ENCODE results near the gene GOLGA2. TPM values are rescaled to one million over a fixed set of nuclear protein-coding genes. Genes with fewer than 3 reads are reported as not detected.

The GOLGA2 gene
- total RNA-seq, 1 donor from 2014 or later: 91.5 TPM

DNA sequence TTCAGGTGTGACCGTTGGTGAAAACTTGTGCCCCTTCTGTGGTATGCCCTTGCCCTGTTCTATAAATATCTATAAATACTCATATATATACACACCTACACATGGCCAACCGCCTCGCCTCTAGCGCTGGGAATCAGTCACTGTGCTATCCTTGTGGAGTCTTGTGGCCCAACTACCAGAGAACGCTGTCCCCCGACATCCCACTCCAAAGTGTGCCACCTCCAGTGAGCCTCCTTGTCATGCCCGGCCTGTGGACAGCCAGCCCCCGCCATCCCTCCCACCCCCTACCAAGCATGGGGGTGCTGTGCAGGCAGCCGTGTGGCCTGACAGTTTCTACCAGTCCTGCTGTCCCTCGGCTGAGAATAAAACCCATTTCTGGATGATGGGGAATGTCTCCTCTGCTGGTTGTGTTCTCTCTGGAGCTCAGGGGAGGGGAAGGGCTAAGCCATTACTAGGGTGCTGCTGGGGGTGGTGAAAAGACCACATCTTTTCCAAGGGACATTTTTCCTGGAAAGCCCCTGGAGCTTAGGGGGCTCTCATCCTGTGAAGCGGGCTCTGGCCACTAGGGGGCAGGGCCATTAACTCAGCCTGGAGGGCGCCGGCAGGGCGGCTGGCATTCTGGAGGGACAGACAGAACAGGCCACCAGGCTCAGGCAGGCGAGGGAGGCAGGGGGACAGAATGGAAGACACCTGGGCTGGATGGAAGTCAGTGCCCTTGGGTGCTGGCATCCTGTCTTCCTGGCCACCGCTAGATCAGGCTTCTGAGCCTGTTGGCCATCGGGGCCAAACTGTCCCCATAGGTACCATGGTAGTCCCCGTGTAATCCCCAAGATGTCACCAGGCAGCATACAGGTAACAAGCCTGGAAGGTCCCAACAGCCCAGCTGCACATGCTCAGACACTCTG lies 20.7 kb downstream of the GOLGA2 start:
- DNase-seq (ENCODE audit: extremely low spot score, unreplicated experiment): no peak
- Mint-ChIP-seq H3K27me3 (no peaks in the 10 kb centered on the region), H3K9me3 (no peaks in the 10 kb centered on the region), H3K36me3 (peaks cover 5% of the 10 kb centered on the region), H3K4me1 (ENCODE audit: unreplicated experiment) (peaks cover 22% of the 10 kb centered on the region), H3K27ac (peak overlapping the region; percentile 68), H3K4me3 (peak overlapping the region; percentile 54)
- TF ChIP-seq, protein P1, sequence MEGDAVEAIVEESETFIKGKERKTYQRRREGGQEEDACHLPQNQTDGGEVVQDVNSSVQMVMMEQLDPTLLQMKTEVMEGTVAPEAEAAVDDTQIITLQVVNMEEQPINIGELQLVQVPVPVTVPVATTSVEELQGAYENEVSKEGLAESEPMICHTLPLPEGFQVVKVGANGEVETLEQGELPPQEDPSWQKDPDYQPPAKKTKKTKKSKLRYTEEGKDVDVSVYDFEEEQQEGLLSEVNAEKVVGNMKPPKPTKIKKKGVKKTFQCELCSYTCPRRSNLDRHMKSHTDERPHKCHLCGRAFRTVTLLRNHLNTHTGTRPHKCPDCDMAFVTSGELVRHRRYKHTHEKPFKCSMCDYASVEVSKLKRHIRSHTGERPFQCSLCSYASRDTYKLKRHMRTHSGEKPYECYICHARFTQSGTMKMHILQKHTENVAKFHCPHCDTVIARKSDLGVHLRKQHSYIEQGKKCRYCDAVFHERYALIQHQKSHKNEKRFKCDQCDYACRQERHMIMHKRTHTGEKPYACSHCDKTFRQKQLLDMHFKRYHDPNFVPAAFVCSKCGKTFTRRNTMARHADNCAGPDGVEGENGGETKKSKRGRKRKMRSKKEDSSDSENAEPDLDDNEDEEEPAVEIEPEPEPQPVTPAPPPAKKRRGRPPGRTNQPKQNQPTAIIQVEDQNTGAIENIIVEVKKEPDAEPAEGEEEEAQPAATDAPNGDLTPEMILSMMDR (conservative IDR thresholded peaks at IDR 0.05): peak; percentile 94

DNA sequence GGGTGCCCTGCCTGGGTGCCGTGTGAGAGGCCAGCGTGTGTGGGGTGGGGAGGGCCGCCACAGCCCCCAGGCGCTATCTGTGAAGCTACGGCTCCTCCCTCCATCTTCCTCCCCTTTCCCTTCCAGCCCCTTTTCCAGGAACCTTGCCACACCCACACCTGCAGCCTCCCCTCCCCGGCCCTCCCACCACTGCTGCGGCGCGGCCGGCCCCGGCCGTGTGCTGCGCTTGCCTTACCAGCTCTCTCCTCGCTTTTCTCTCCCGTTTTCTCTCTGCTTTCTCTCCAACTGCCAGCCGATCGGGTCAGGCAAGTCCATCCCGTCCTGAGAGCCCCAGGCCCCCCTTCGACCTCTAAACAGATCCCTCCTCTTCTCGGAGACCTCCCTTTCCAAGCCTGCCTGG lies 21.4 kb downstream of the GOLGA2 start:
- H3K36me3 Mint-ChIP-seq: peaks cover 9% of the 10 kb centered on the region
- H3K27ac Mint-ChIP-seq: no peak overlapping the region
- peaks cover 22% of the 10 kb centered on the region for H3K4me1 Mint-ChIP-seq (ENCODE audit: unreplicated experiment)
- no peaks in the 10 kb centered on the region for H3K9me3 Mint-ChIP-seq
- DNase-seq (ENCODE audit: extremely low spot score, unreplicated experiment): no peak
- TF ChIP-seq, protein P1 (conservative IDR thresholded peaks at IDR 0.05): no peak
- no peak overlapping the region for H3K4me3 Mint-ChIP-seq
- H3K27me3 Mint-ChIP-seq: no peaks in the 10 kb centered on the region

DNA sequence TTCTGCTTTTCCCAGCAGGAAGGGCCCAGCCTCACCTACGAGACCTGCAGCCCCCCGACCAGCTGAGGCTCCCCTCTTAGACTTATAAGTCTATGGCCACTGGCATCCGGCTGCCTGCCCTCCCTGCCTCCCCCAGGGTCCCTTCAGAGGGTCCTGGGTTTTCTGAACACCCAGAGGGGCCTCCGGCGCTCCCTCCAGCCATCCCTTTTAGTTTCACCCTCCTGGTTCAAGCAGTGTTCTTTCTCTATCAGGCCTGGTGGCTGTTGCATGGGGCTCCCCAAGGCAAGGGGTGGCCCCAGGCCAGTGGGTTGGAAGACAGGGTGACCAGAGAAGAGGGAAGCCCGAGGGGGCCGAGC lies 21.8 kb downstream of the GOLGA2 start:
- no peak for DNase-seq (ENCODE audit: extremely low spot score, unreplicated experiment)
- Mint-ChIP-seq H3K4me3 (no peak overlapping the region), H3K4me1 (ENCODE audit: unreplicated experiment) (peaks cover 22% of the 10 kb centered on the region), H3K27me3 (no peaks in the 10 kb centered on the region), H3K36me3 (peaks cover 9% of the 10 kb centered on the region), H3K27ac (no peak overlapping the region), H3K9me3 (no peaks in the 10 kb centered on the region)
- TF ChIP-seq, protein P1 (conservative IDR thresholded peaks at IDR 0.05): no peak

DNA sequence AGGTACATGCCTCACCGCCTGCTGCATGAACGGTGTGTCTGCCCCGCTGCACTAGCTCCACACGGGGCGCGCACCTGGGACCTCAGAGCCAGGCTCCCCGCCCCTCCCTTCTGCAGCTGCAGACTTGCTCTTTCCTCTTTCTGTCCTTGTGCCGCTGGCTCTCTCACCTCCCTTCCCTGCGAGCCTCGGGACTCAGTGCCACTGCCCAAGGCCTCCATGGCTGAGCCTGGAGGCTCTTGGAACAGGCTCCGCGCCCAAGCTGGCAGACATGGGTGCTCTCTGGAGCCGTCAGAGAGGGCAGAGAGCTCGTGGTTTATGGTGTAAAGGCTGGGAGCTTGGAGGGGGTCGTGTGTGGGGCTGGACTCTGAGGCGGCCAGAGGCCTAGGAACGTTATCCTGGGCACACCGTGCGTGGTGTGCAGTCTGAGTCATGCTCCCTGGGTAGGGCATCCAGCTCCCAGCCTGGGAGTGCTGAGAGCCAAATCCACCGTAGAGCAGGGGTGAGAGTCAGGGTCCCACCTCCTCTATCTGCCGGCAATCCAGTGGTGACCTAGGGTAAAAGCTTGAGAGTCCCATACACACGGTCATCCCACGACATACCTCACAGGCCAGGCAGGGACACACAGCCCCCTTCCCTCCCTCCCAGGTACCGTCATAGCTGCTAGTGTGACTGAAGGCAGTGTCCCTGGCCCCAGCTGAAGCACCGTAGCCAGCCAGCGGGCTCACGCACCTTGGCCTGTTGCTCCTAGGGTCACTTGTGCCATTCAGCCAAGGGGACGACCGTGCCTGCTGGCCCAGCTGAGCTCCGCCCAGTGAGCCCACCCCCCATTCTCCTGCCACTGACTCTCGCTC lies 22.4 kb downstream of the GOLGA2 start:
- Mint-ChIP-seq H3K9me3 (no peaks in the 10 kb centered on the region), H3K27ac (no peak overlapping the region), H3K27me3 (no peaks in the 10 kb centered on the region), H3K36me3 (peaks cover 9% of the 10 kb centered on the region), H3K4me3 (no peak overlapping the region), H3K4me1 (ENCODE audit: unreplicated experiment) (peaks cover 22% of the 10 kb centered on the region)
- TF ChIP-seq, protein P1 (conservative IDR thresholded peaks at IDR 0.05): no peak
- no peak for DNase-seq (ENCODE audit: extremely low spot score, unreplicated experiment)

DNA sequence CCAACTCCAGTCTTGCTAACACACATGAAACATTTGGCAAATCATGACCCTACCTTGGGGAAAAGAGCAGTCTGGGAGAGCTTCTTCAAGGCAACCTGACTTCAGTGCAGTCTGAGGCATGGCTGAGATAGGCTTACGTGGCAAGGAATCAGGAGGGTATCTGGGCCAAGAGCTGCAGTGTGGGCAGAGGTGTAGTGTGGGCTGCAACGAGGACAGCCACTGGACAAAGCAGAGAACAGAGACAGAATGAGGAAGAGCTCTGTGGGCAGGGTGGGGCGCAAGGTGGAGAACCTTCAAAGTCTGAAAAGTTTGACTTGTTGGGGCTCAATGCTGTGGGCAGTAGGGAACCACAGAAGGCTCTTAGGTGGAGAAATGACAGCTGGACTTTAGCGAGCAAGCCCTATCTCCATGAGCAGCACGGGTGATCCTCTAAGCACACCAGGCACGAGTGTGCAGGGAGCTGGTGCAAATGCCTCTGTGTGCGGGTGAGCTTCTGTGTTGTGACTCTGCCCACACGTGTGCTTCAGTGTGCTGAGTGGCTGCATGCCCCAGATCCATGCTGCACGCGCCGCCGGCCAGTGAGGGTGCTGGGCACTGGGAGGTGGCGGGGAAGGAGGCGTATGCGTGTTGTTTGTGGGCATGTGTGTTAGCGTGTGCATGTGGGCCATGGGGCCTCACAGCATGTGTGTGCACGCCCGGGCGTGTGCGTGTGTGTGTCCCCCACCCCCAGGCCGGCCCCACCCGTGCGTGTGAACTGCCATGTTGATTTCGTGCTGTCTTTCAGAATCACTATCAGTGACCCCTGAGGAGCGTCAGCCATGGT lies 23.3 kb downstream of the GOLGA2 start:
- DNase-seq (ENCODE audit: extremely low spot score, unreplicated experiment): no peak
- H3K27me3 Mint-ChIP-seq: no peaks in the 10 kb centered on the region
- TF ChIP-seq, protein P1 (conservative IDR thresholded peaks at IDR 0.05): no peak
- H3K36me3 Mint-ChIP-seq: peaks cover 9% of the 10 kb centered on the region
- no peak overlapping the region for H3K27ac Mint-ChIP-seq
- H3K4me3 Mint-ChIP-seq: peak overlapping the region; percentile 76
- H3K9me3 Mint-ChIP-seq: no peaks in the 10 kb centered on the region
- peaks cover 20% of the 10 kb centered on the region for H3K4me1 Mint-ChIP-seq (ENCODE audit: unreplicated experiment)

Measured in type B pancreatic cell (in vitro differentiated cells).